Large intestine (tissue), 3 donors: ENCODE data around the gene NSD1. TPM values are rescaled to one million over a fixed set of nuclear protein-coding genes. Genes with fewer than 3 reads are reported as not detected.
A peak's percentile ranks its signal among the peaks of the same experiment; 100 is the strongest.
"Not testable (repeated sequence)": the region's sequence is repeated elsewhere in the genome, so short reads cannot be mapped to it uniquely, and the experiment has no call there.

Experiments used
- DNase-seq, 2 donors: peaks; one replicate each; pipeline versions ENCODE4 v3.0.0 to v3.0.0-alpha.2; 2013
- H3K27ac ChIP-seq: one replicate; pipeline ENCODE4 v1.5.1; 2013; ENCODE audit warnings: low read length
- H3K27me3 ChIP-seq: 2 replicates; pipeline ENCODE4 v1.6.1; 2013; ENCODE audit warnings: low read length; ENCODE audit not compliant: control insufficient read depth, insufficient read depth
- H3K36me3 ChIP-seq: 2 replicates; pipeline ENCODE4 v1.6.1; 2013; ENCODE audit warnings: low read length; ENCODE audit not compliant: control insufficient read depth, insufficient read depth
- H3K4me1 ChIP-seq: one replicate; pipeline ENCODE4 v1.6.1; 2013; ENCODE audit warnings: low read length; ENCODE audit not compliant: control insufficient read depth, insufficient read depth
- H3K4me3 ChIP-seq: one replicate; pipeline ENCODE4 v1.5.1; 2013; ENCODE audit warnings: low read length
- H3K9me3 ChIP-seq: one replicate; pipeline ENCODE4 v1.6.1; 2013; ENCODE audit warnings: mild to moderate bottlenecking, low read depth, low read length, moderate library complexity; ENCODE audit not compliant: control insufficient read depth
- WGBS: methylation state at CpG from one replicate; pipeline ENCODE4 v1.1.5; 2013; ENCODE audit warnings: low lambda C conversion rate; ENCODE audit not compliant: insufficient coverage; 5-methylcytosine and 5-hydroxymethylcytosine counted together
- polyA plus RNA-seq: library from polyadenylated mRNA; unstranded; fragments of 120-200 nt; gene quantifications from one replicate; pipeline ENCODE4 v1.2.1, GENCODE V29; 2013

The NSD1 gene
- polyA plus RNA-seq, 1 donor = 27.2 TPM

DNA sequence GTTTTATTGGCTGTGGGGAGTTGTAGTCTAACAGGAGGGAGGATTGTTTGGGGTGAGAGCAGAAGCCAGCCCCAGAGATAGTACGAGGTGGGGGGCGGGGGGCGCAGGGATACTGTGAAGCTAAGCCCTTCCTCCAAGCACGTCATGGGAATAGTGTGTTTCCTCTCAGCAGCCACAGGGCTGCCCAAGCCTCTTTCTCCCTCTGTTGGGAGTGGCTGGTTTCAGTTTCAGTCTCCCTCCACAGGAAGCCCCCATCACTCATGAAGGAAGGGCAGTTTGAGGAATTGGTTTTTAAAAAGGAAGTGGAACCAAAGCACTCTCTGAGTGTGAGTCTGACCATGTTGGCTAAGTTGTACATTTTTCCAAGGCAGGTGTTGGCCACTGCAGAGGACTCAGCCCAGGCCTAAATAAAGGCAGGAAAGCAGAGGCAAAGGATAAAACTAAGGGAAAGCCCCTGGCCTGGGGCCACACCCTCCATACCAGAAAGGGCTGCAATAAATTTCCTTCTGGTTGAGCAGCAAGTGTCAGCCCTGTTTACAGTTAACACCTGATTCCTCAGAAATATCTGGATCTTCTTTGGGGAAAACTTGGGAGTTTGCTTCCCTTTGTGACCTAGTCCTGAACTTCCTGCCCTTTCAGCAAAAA lies 166.8 kb downstream of the NSD1 start:
- peak overlapping the region; percentile 94 for H3K27ac ChIP-seq
- peaks cover 31% of the 10 kb centered on the region for H3K36me3 ChIP-seq
- H3K9me3 ChIP-seq = no peaks in the 10 kb centered on the region
- no CpG with 5 or more reads among the region's 4 CpGs for WGBS
- H3K4me1 ChIP-seq = peaks cover 70% of the 10 kb centered on the region
- H3K27me3 ChIP-seq = no peaks in the 10 kb centered on the region
- no peak overlapping the region for H3K4me3 ChIP-seq
- peak; percentile 89 to 96 for DNase-seq

DNA sequence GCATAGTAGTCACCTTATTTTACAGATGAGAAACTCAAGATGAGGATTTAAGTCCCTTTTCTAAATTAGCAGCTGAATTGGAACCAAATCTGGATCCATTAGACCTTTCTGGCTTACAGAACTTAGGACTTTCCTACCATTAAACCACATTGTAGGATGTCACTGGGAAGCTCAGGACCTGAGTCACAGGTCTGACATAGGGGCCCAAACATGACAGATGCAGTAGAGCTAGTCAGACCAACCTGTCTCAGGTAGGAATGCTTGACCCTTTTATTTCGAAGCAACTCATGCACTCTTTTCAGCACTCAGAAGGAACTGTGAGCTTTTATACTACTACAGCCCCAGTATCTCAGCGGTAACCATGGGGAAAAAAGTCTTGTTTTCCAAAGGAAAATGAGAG lies 167.4 kb downstream of the NSD1 start:
- Histone ChIP-seq H3K36me3 (peaks cover 31% of the 10 kb centered on the region), H3K27ac (peak overlapping the region; percentile 94), H3K4me3 (no peak overlapping the region), H3K9me3 (no peaks in the 10 kb centered on the region), H3K27me3 (no peaks in the 10 kb centered on the region), H3K4me1 (peaks cover 66% of the 10 kb centered on the region)
- WGBS = no CpG with 5 or more reads among the region's 2 CpGs
- no peak for DNase-seq

GRCh38 chr5:177301503-177302165 lies 168.1 kb downstream of the NSD1 start:
- H3K4me1 ChIP-seq = peaks cover 60% of the 10 kb centered on the region
- peaks cover 32% of the 10 kb centered on the region for H3K36me3 ChIP-seq
- no peaks in the 10 kb centered on the region for H3K9me3 ChIP-seq
- peak in 1 of 2 donors; percentile 58 for DNase-seq
- H3K27me3 ChIP-seq = no peaks in the 10 kb centered on the region
- 40% methylated on average over 1 of the region's 7 CpGs for WGBS
- H3K27ac ChIP-seq = peak overlapping the region; percentile 94
- H3K4me3 ChIP-seq = no peak overlapping the region

DNA sequence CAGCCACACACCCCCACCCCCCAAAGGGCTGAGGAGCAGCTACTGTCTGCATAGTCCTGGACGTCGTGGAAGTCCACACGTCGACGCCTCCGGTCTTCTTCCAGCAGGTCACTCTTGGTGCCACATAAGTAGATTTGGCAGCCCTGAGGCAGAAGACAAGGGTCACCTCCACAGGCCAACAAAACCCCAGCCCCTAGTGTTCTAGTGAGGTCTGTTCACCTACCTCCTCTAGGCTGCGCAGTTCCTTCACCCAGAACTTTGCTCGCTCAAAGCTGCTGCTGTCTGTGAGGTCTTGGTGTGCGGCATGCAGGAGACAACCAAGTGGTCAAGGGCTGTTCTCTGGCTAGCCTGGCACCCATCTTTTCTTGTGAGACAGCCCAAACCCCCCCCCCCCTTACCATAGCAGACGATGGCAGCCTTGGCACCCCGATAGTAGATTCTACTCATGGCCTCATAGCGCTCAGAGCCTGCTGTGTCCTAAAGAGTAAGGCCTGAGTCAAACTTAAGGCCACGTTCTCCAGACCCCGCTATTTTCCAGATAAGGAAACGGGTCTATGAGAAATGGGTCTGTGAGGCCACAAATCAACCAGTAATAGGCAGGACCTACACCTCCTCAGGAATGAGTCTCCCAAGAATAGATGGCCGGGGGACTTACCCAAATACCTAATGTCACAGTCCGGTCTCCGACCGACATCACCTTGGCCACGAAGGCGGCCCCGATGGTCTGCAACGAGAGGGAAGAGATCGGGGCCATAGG lies 169.0 kb downstream of the NSD1 start:
- Histone ChIP-seq H3K9me3 (no peaks in the 10 kb centered on the region), H3K4me1 (peaks cover 54% of the 10 kb centered on the region), H3K4me3 (peak overlapping the region; percentile 97), H3K27ac (peak overlapping the region; percentile 94), H3K27me3 (no peaks in the 10 kb centered on the region), H3K36me3 (peaks cover 41% of the 10 kb centered on the region)
- DNase-seq = peak in 1 of 2 donors; percentile 53
- WGBS = no CpG with 5 or more reads among the region's 24 CpGs

- no peaks in the 10 kb centered on the region for H3K9me3 ChIP-seq
- H3K36me3 ChIP-seq = peaks cover 43% of the 10 kb centered on the region
- peaks cover 47% of the 10 kb centered on the region for H3K4me1 ChIP-seq
- H3K4me3 ChIP-seq = peak within 1 kb of the TSS; percentile 97
- WGBS = no CpG with 5 or more reads among the region's 100 CpGs
- H3K27ac ChIP-seq = peak within 1 kb of the TSS; percentile 94
- no peaks in the 10 kb centered on the region for H3K27me3 ChIP-seq
- DNase-seq = peak; percentile 72 to 87
These were observed 169.8 kb downstream of the NSD1 start, which contains the start of the genes PRELID1 and RAB24 for GRCh38 chr5:177303121-177303924. PRELID1 (plus strand) TSS chr5:177303799; CDS start chr5:177303986, 187 bp downstream. RAB24 (minus strand) TSS chr5:177303719; CDS start chr5:177303288, 431 bp downstream.

- WGBS = 0% methylated on average over 2 of the region's 25 CpGs
- H3K9me3 ChIP-seq = no peaks in the 10 kb centered on the region
- peak overlapping the region; percentile 73 for H3K27ac ChIP-seq
- peak overlapping the region; percentile 81 for H3K4me3 ChIP-seq
- H3K36me3 ChIP-seq = peaks cover 44% of the 10 kb centered on the region
- no peaks in the 10 kb centered on the region for H3K27me3 ChIP-seq
- DNase-seq = no peak
- H3K4me1 ChIP-seq = peaks cover 40% of the 10 kb centered on the region
These were observed 170.4 kb downstream of the NSD1 start for GRCh38 chr5:177303925-177304391.

- WGBS = no CpG with 5 or more reads among the region's 19 CpGs
- peak in 1 of 2 donors; percentile 96 for DNase-seq
- Histone ChIP-seq H3K4me1 (peaks cover 35% of the 10 kb centered on the region), H3K36me3 (peaks cover 46% of the 10 kb centered on the region), H3K4me3 (peak overlapping the region; percentile 81), H3K9me3 (no peaks in the 10 kb centered on the region), H3K27me3 (no peaks in the 10 kb centered on the region), H3K27ac (peak overlapping the region; percentile 73)
These were observed 171.0 kb downstream of the NSD1 start for GRCh38 chr5:177304392-177305119.

- peaks cover 37% of the 10 kb centered on the region for H3K4me1 ChIP-seq
These were observed 172.6 kb downstream of the NSD1 start for GRCh38 chr5:177306103-177306640.

More at GRCh38 chr5:177306103-177306640, 172.6 kb downstream of the NSD1 start:
- not testable (repeated sequence) for H3K27ac ChIP-seq, DNase-seq, H3K4me3 ChIP-seq, H3K9me3 ChIP-seq, H3K27me3 ChIP-seq
- WGBS = 100% methylated on average over 1 of the region's 11 CpGs
- H3K36me3 ChIP-seq = peaks cover 47% of the 10 kb centered on the region
